ENCODE data around the gene PLXNA2. TPM values are rescaled to one million over a fixed set of nuclear protein-coding genes. Genes with fewer than 3 reads are reported as not detected.

The PLXNA2 gene
- total and polyA plus RNA-seq, 2 of the 8 experiments (the other 6 are each of a cell fraction or from before 2014, with no cell fraction given) = 0.33 to 1.5 TPM

DNA sequence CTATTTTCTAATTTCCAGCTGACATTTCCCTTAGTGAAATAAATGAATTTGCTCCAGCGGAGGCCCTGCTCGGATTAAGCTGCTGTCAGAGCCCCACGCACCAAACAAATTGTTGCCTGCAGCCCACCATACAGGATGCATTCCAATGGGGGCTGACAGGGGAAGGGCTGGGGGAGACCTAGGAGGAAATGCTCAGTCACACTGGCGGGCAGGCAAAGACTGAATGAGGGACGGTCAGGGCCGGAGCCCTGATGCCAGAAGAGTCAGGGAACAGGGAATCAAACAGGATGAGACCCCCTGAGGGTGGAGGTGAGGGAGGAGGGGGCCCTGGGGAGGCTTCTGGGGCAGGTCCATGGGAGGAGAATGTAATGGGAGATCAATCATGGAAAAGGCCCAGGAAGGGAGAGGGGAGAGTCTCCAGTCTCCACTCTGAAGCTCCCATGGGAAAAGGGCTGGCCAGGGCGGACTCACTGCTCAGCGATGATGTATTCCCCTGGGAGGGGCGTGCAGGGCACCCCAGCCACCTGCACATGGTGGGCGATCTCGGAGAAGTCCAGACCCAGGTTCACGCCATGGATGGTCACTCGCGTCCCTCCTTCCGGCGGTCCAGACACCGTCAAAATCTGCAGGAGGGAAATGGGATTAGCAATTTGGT, 183.8 kb downstream of the PLXNA2 start:
- H3K36me3 ChIP-seq (ENCODE audit: control insufficient read depth in 2 of 4, insufficient read depth in 4 of 4, low read length in 3 of 4) = no peaks in the 10 kb centered on the region
- no peak for FAIRE-seq
- no peak overlapping the region for H3K56ac ChIP-seq (replicated peaks; ENCODE audit: insufficient read length, low read depth, low read length)
- no peak for TF ChIP-seq EP300 (IDR thresholded peaks at IDR 0.05; ENCODE audit: borderline replicate concordance in 1 of 2, low read depth in 2 of 2, low read length in 2 of 2)
- TF ChIP-seq SIX5 (IDR thresholded peaks at IDR 0.05; ENCODE audit: low read depth, low read length) = no peak
- no peak for TF ChIP-seq SIRT6 (IDR thresholded peaks at IDR 0.05; ENCODE audit: low read length)
- no peak for TF ChIP-seq CREB1 (IDR thresholded peaks at IDR 0.05)
- no peak for TF ChIP-seq SP2 (IDR thresholded peaks at IDR 0.05; ENCODE audit: low read length)
- TF ChIP-seq SP4 (IDR thresholded peaks at IDR 0.05; ENCODE audit: low read length) = no peak
- no peak for TF ChIP-seq BRCA1 (IDR thresholded peaks at IDR 0.05; ENCODE audit: low read depth, low read length)
- TF ChIP-seq CHD1 (IDR thresholded peaks at IDR 0.05; ENCODE audit: low read depth, low read length) = no peak
- no peak for TF ChIP-seq GTF2F1 (IDR thresholded peaks at IDR 0.05; ENCODE audit: borderline replicate concordance, low read depth, low read length)
- no peak for TF ChIP-seq CHD2 (IDR thresholded peaks at IDR 0.05; ENCODE audit: low read length)
- TF ChIP-seq RFX5 (IDR thresholded peaks at IDR 0.05; ENCODE audit: borderline replicate concordance, low read depth, low read length) = no peak
- TF ChIP-seq TEAD4 (IDR thresholded peaks at IDR 0.05; ENCODE audit: low read depth, low read length) = no peak
- TF ChIP-seq, protein P1, sequence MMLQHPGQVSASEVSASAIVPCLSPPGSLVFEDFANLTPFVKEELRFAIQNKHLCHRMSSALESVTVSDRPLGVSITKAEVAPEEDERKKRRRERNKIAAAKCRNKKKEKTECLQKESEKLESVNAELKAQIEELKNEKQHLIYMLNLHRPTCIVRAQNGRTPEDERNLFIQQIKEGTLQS (IDR thresholded peaks at IDR 0.05; ENCODE audit: insufficient read depth, low read depth, low read length) = no peak
- no peak for TF ChIP-seq TCF12 (IDR thresholded peaks at IDR 0.05; ENCODE audit: low read depth, low read length)
- no peak for TF ChIP-seq CEBPB (IDR thresholded peaks at IDR 0.05; ENCODE audit: low read depth, low read length)

More for the DNA sequence above, 183.8 kb downstream of the PLXNA2 start:
- no peaks in the 10 kb centered on the region for H3K9me3 ChIP-seq (ENCODE audit: insufficient read depth in 2 of 2, low read depth in 1 of 2, low read length in 1 of 2)
- no peak overlapping the region for H3K23ac ChIP-seq (ENCODE audit: insufficient read length)
- H2BK15ac ChIP-seq (ENCODE audit: low read length) = no peak overlapping the region
- H4K8ac ChIP-seq (ENCODE audit: extremely low read depth, insufficient read depth, low read length) = peak overlapping the region; percentile 45; the same call in 1 of the 2 replicates
- CTCF ChIA-PET (ENCODE audit: partially characterized antibody) = interaction anchor here (0.6 to 7.5 kb wide), 7 partner anchors 10 to 367 kb away, joined by 3 to 48 read pairs (median 4); no protein-coding TSS in a partner anchor
- H3K9ac ChIP-seq (replicated peaks in 1 of 4; ENCODE audit: extremely low read depth in 1 of 4, low read depth in 3 of 4, low read length in 3 of 4) = no peak overlapping the region
- no peak overlapping the region for H3K14ac ChIP-seq (ENCODE audit: insufficient read length)
- no peak overlapping the region for H2BK120ac ChIP-seq (replicated peaks; ENCODE audit: low read depth, low read length)
- 90% methylated on average over 16 of the region's 17 CpGs; no CpG with 5 or more reads in 1 of the 2 experiments for WGBS, 2 experiments (ENCODE audit: extremely low coverage in 1 of 2, insufficient coverage in 1 of 2, insufficient read length in 1 of 2, insufficient replicate concordance in 2 of 2, low coverage in 1 of 2, low lambda C conversion rate in 2 of 2, missing lambda C conversion rate in 1 of 2)
- H3K27me3 ChIP-seq (replicated peaks in 1 of 4; ENCODE audit: control insufficient read depth in 3 of 4, extremely low read depth in 1 of 4, insufficient read depth in 3 of 4, low read length in 3 of 4) = no peaks in the 10 kb centered on the region
- H2BK20ac ChIP-seq (ENCODE audit: low read length) = no peak overlapping the region
- no peak overlapping the region for H4K5ac ChIP-seq (ENCODE audit: insufficient read length, low read depth, low read length)
- no peak overlapping the region for H2BK5ac ChIP-seq (ENCODE audit: low read depth, low read length)
- no peak overlapping the region for H3K4me3 ChIP-seq (ENCODE audit: extremely low read depth in 1 of 4, insufficient read depth in 2 of 4, low read depth in 3 of 4, low read length in 4 of 4)
- POLR2A ChIA-PET (ENCODE audit: partially characterized antibody) = no interaction called here
- no peak overlapping the region for H3K18ac ChIP-seq (ENCODE audit: extremely low read depth, low read length)
- DNase-seq (ENCODE audit: low read depth in 1 of 2, low spot score in 2 of 2) = no peak
- H3K79me1 ChIP-seq (ENCODE audit: low read depth, low read length) = no peaks in the 10 kb centered on the region
- H2AFZ ChIP-seq (ENCODE audit: low read length) = no peak overlapping the region
- H2AK5ac ChIP-seq (ENCODE audit: low read depth, low read length) = no peak overlapping the region; the same call in 1 of the 2 replicates
- no peaks in the 10 kb centered on the region for H3K23me2 ChIP-seq (ENCODE audit: low read depth, low read length)
- H4K20me1 ChIP-seq (replicated peaks in 1 of 2; ENCODE audit: control insufficient read depth in 1 of 2, insufficient read depth in 2 of 2, low read length in 2 of 2) = no peaks in the 10 kb centered on the region
- H2BK12ac ChIP-seq (ENCODE audit: low read depth, low read length) = no peak overlapping the region
- H3K4me2 ChIP-seq (ENCODE audit: insufficient read depth in 1 of 2, low read depth in 2 of 2, low read length in 2 of 2) = no peak overlapping the region
- no peaks in the 10 kb centered on the region for H3K79me2 ChIP-seq (ENCODE audit: control insufficient read depth in 1 of 2, insufficient read depth in 2 of 2, low read length in 2 of 2)
- H3K4me1 ChIP-seq (replicated peaks in 1 of 4; ENCODE audit: control insufficient read depth in 3 of 4, insufficient read depth in 4 of 4, low read length in 3 of 4) = peaks cover 0 to 10% (median 5%) of the 10 kb centered on the region in 4 experiments; a peak in 6 of 7 replicates
- no peak overlapping the region for H4K91ac ChIP-seq (replicated peaks; ENCODE audit: insufficient read length, low read length)
- no peak overlapping the region for H3K4ac ChIP-seq (replicated peaks; ENCODE audit: insufficient read length, low read depth, low read length)
- H3K27ac ChIP-seq (ENCODE audit: low read depth, low read length) = no peak overlapping the region
